Endothelial cell of umbilical vein (primary cell): Measurements from ENCODE around the gene FAM204A.

Experiments used
- EZH2 ChIP-seq: IDR thresholded peaks from 2 replicates; pipeline ENCODE4 v1.6.1; 2012; ENCODE audit warnings: borderline replicate concordance, low read depth, mild to moderate bottlenecking, moderate library complexity, low read length, inconsistent platforms; ENCODE audit not compliant: severe bottlenecking
- GATA2 ChIP-seq: IDR thresholded peaks from 2 replicates; pipeline ENCODE4 v1.7.0; 2011; ENCODE audit warnings: low read depth, mild to moderate bottlenecking, moderate library complexity, mixed read lengths, low read length; ENCODE audit not compliant: insufficient read length, insufficient read depth
- JUN ChIP-seq: IDR thresholded peaks from 2 replicates; pipeline ENCODE4 v1.6.1; 2011; ENCODE audit warnings: borderline replicate concordance, low read depth; ENCODE audit not compliant: insufficient read length, insufficient read depth
- POLR2A ChIP-seq: IDR thresholded peaks from 2 replicates; pipeline ENCODE4 v1.6.1; 2012; ENCODE audit warnings: low read depth, mild to moderate bottlenecking, control low read depth, low read length
- POLR2AphosphoS5 ChIP-seq: IDR thresholded peaks from 2 replicates; pipeline ENCODE4 v1.6.1; 2012; ENCODE audit warnings: low read depth, mild to moderate bottlenecking, control low read depth, low read length, moderate library complexity; ENCODE audit not compliant: insufficient read depth
- TF ChIP-seq, protein P1 (sequence below), 2 donors: IDR thresholded peaks; 1 replicate in 1 of 2; 2 replicates in 1 of 2; pipeline ENCODE4 v1.5.1; 2011; ENCODE audit warnings: low read length in 2 of 2, mild to moderate bottlenecking in 2 of 2, moderate library complexity in 2 of 2, control low read depth in 1 of 2, inconsistent platforms in 1 of 2, low read depth in 1 of 2; ENCODE audit not compliant: insufficient read depth in 1 of 2; ENCODE audit errors: extremely low read depth in 1 of 2

GRCh38 chr10:118333871-118334270, 8.3 kb downstream of the FAM204A start:
- TF ChIP-seq, protein P1, sequence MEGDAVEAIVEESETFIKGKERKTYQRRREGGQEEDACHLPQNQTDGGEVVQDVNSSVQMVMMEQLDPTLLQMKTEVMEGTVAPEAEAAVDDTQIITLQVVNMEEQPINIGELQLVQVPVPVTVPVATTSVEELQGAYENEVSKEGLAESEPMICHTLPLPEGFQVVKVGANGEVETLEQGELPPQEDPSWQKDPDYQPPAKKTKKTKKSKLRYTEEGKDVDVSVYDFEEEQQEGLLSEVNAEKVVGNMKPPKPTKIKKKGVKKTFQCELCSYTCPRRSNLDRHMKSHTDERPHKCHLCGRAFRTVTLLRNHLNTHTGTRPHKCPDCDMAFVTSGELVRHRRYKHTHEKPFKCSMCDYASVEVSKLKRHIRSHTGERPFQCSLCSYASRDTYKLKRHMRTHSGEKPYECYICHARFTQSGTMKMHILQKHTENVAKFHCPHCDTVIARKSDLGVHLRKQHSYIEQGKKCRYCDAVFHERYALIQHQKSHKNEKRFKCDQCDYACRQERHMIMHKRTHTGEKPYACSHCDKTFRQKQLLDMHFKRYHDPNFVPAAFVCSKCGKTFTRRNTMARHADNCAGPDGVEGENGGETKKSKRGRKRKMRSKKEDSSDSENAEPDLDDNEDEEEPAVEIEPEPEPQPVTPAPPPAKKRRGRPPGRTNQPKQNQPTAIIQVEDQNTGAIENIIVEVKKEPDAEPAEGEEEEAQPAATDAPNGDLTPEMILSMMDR (IDR thresholded peaks at IDR 0.05; ENCODE audit: extremely low read depth in 1 of 2, insufficient read depth in 1 of 2, low read depth in 1 of 2, low read length in 2 of 2), result no peak
- TF ChIP-seq POLR2A (no peak), JUN (no peak), POLR2AphosphoS5 (no peak), EZH2 (no peak), GATA2 (no peak)
